HL-60/S4 (cell line): ENCODE results near the gene POU6F1.
"Not testable (repeated sequence)": the region's sequence is repeated elsewhere in the genome, so short reads cannot be mapped to it uniquely, and the experiment has no call there.

ENCODE experiments used
- in situ Hi-C: fragments of 300-500 bp; cut with MboI; formaldehyde crosslinking; loops from 2 replicates; pipeline ENCODE4 v1.14.3; 2022; ENCODE audit warnings: low sequenced_read_pairs

POU6F1 gene

GRCh38 chr12:51217968-51218606 lies at the start of gene POU6F1:
Gene POU6F1 (minus strand): TSS chr12:51218062. CDS start chr12:51206836, 11,226 bp downstream.
- in situ Hi-C loops = no loop called here

GRCh38 chr12:51265024-51265423 lies 47.2 kb upstream of the POU6F1 start:
- in situ Hi-C loops = loop anchor here (10.0 kb wide), 1 partner anchor 80 kb away; the partner anchor contains the start of gene CELA1

- in situ Hi-C loops = loop anchor here (10.0 kb wide), 1 partner anchor 81 kb away; the partner anchor contains the start of gene CELA1
Observed at GRCh38 chr12:51264297-51264696, 46.4 kb upstream of the POU6F1 start.

GRCh38 chr12:51263341-51263740 lies 45.5 kb upstream of the POU6F1 start:
- in situ Hi-C loops = loop anchor here (10.0 kb wide), 1 partner anchor 81 kb away; the partner anchor contains the start of gene CELA1

GRCh38 chr12:51262758-51263177 lies 44.9 kb upstream of the POU6F1 start:
- in situ Hi-C loops = loop anchor here (10.0 kb wide), 1 partner anchor 82 kb away; the partner anchor contains the start of gene CELA1

GRCh38 chr12:51259600-51259999 lies 41.7 kb upstream of the POU6F1 start:
- in situ Hi-C loops = not testable (repeated sequence)

GRCh38 chr12:51254536-51254935 lies 36.7 kb upstream of the POU6F1 start:
- in situ Hi-C loops = no loop called here

- in situ Hi-C loops = no loop called here
Observed at GRCh38 chr12:51253276-51253675, 35.4 kb upstream of the POU6F1 start.

GRCh38 chr12:51247523-51248206 lies 29.8 kb upstream of the POU6F1 start:
- in situ Hi-C loops = no loop called here

- in situ Hi-C loops = no loop called here
Observed at GRCh38 chr12:51246254-51246853, 28.5 kb upstream of the POU6F1 start.

- in situ Hi-C loops = no loop called here
Observed at GRCh38 chr12:51245476-51246253, 27.8 kb upstream of the POU6F1 start.

- in situ Hi-C loops = no loop called here
Observed at GRCh38 chr12:51244269-51244668, 26.4 kb upstream of the POU6F1 start.

GRCh38 chr12:51242876-51243275 lies 25.0 kb upstream of the POU6F1 start:
- in situ Hi-C loops = no loop called here

GRCh38 chr12:51242120-51242519 lies 24.3 kb upstream of the POU6F1 start:
- in situ Hi-C loops = no loop called here

GRCh38 chr12:51240971-51241370 lies 23.1 kb upstream of the POU6F1 start:
- in situ Hi-C loops = no loop called here

- in situ Hi-C loops = no loop called here
Observed at GRCh38 chr12:51238510-51239334, 20.9 kb upstream of the POU6F1 start, which contains the start of gene DAZAP2. Gene DAZAP2 (plus strand): TSS chr12:51238826. CDS start chr12:51238908, 82 bp downstream.

GRCh38 chr12:51238037-51238509 lies 20.2 kb upstream of the POU6F1 start:
- in situ Hi-C loops = no loop called here

GRCh38 chr12:51234530-51234929 lies 16.7 kb upstream of the POU6F1 start:
- in situ Hi-C loops = no loop called here

GRCh38 chr12:51232642-51233041 lies 14.8 kb upstream of the POU6F1 start:
- in situ Hi-C loops = no loop called here
